SK-N-MC (cell line): ENCODE data around the gene AP3B1.

Experiments used
- EZH2 ChIP-seq: fragments of 200-600 bp; sonication (generic); IDR thresholded peaks from one replicate; pipeline ENCODE4 v1.6.1; 2017; ENCODE audit warnings: antibody characterized with exemption
- POLR2AphosphoS5 ChIP-seq: IDR thresholded peaks from 2 replicates; pipeline ENCODE4 v1.6.1; 2012; ENCODE audit warnings: mild to moderate bottlenecking, low read depth, low read length, borderline replicate concordance

DNA sequence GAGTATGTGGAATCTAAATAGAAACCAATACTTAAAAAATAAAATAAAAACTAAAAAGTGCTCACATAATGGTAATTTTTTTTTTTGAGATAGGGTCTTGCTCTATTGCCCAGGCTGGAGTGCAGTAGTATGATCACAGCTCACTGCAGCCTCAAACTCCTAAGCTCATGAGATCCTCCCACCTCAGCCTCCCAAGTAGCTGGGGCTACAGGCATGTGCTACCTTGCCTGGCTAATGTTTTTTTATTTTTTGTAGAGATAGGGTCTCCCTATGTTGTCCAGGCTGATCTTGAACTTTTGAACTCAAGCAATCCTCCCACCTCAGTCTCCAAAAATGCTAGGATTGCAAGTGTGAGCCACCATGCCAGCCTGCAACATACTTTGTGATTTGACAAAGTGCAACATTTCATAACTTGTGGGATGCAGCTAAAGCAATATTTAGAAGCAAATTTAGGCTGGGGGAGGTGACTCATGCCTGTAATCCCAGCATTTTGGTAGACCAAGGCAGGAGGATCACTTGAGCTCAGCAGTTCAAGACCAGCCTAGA, 18.4 kb downstream of the AP3B1 start:
- TF ChIP-seq EZH2 = no peak
- no peak for TF ChIP-seq POLR2AphosphoS5
